Trophoblast cell (in vitro differentiated cells and primary cell): ENCODE results near the gene BCAS2.

Experiments used
- DNase-seq, 2 donors: peaks; one replicate each; pipeline ENCODE4 v3.0.0-alpha.2; 2016
- H2AFZ ChIP-seq: 2 replicates; pipeline ENCODE4 v1.6.1; 2013; ENCODE audit warnings: low read length, moderate library complexity, mild to moderate bottlenecking; ENCODE audit not compliant: insufficient read depth, poor library complexity
- H2AK5ac ChIP-seq: 2 replicates; pipeline ENCODE4 v1.6.1; 2013; ENCODE audit warnings: mild to moderate bottlenecking, low read length
- H2BK120ac ChIP-seq: 2 replicates; pipeline ENCODE4 v1.6.1; 2013; ENCODE audit warnings: low read length, mild to moderate bottlenecking, moderate library complexity; ENCODE audit not compliant: insufficient read depth, poor library complexity
- H2BK12ac ChIP-seq: 2 replicates; pipeline ENCODE4 v1.6.1; 2013; ENCODE audit warnings: mild to moderate bottlenecking, low read length, moderate library complexity
- H2BK5ac ChIP-seq: 2 replicates; pipeline ENCODE4 v1.6.1; 2013; ENCODE audit warnings: low read length, low read depth, moderate library complexity, mild to moderate bottlenecking; ENCODE audit not compliant: poor library complexity
- H3K14ac ChIP-seq: 2 replicates; pipeline ENCODE4 v1.6.1; 2013; ENCODE audit warnings: mild to moderate bottlenecking, low read length
- H3K18ac ChIP-seq: 2 replicates; pipeline ENCODE4 v1.6.1; 2013; ENCODE audit warnings: mild to moderate bottlenecking, low read length
- H3K23ac ChIP-seq: 2 replicates; pipeline ENCODE4 v1.6.1; 2013; ENCODE audit warnings: low read length
- H3K27ac ChIP-seq: 2 replicates; pipeline ENCODE4 v1.5.1; 2013; ENCODE audit warnings: low read depth, mild to moderate bottlenecking, inconsistent platforms, low read length, moderate library complexity
- H3K27me3 ChIP-seq: 2 replicates; pipeline ENCODE4 v1.6.1; 2013; ENCODE audit warnings: inconsistent platforms, mild to moderate bottlenecking, low read length, moderate library complexity; ENCODE audit not compliant: insufficient read depth
- H3K36me3 ChIP-seq, 2 experiments: 1 replicate in 1 of 2; 2 replicates in 1 of 2; pipeline ENCODE4 v1.6.1; 2013; ENCODE audit warnings: low read length in 2 of 2, mild to moderate bottlenecking in 2 of 2, moderate library complexity in 1 of 2; ENCODE audit not compliant: insufficient read depth in 2 of 2, control insufficient read depth in 1 of 2
- H3K4ac ChIP-seq: 2 replicates; pipeline ENCODE4 v1.6.1; 2013; ENCODE audit warnings: low read depth, mild to moderate bottlenecking, low read length, moderate library complexity
- H3K4me1 ChIP-seq, 2 experiments: 1 replicate in 1 of 2; 2 replicates in 1 of 2; pipeline ENCODE4 v1.6.1; 2013; ENCODE audit warnings: low read length in 2 of 2, mild to moderate bottlenecking in 2 of 2, moderate library complexity in 1 of 2; ENCODE audit not compliant: insufficient read depth in 2 of 2, control insufficient read depth in 1 of 2
- H3K4me2 ChIP-seq: 2 replicates; pipeline ENCODE4 v1.6.1; 2013; ENCODE audit warnings: inconsistent platforms, mild to moderate bottlenecking, low read length, moderate library complexity
- H3K4me3 ChIP-seq: 2 replicates; pipeline ENCODE4 v1.5.1; 2013; ENCODE audit warnings: mild to moderate bottlenecking, low read depth, low read length, inconsistent platforms
- H3K79me1 ChIP-seq: one replicate; pipeline ENCODE4 v1.6.1; 2013; ENCODE audit warnings: low read length
- H3K79me2 ChIP-seq: 2 replicates; pipeline ENCODE4 v1.6.1; 2013; ENCODE audit warnings: low read length, mild to moderate bottlenecking; ENCODE audit not compliant: control insufficient read depth, insufficient read depth, poor library complexity
- H3K9ac ChIP-seq: 2 replicates; pipeline ENCODE4 v1.6.1; 2013; ENCODE audit warnings: mild to moderate bottlenecking, low read length
- H3K9me3 ChIP-seq: 2 replicates; pipeline ENCODE4 v1.6.1; 2013; ENCODE audit warnings: low read depth, mild to moderate bottlenecking, control low read depth, inconsistent platforms, low read length; ENCODE audit not compliant: insufficient read depth
- H4K12ac ChIP-seq: 2 replicates; pipeline ENCODE4 v1.6.1; 2013; ENCODE audit warnings: low read depth, mild to moderate bottlenecking, low read length, moderate library complexity
- H4K8ac ChIP-seq: 2 replicates; pipeline ENCODE4 v1.6.1; 2013; ENCODE audit warnings: low read depth, mild to moderate bottlenecking, low read length, moderate library complexity
- H4K91ac ChIP-seq: one replicate; pipeline ENCODE4 v1.6.1; 2013; ENCODE audit warnings: low read depth, mild to moderate bottlenecking, low read length, moderate library complexity
- WGBS: extraction: QIAGEN DNeasy Blood & Tissue Kit; methylation state at CpG from one replicate; pipeline ENCODE4 v1.1.7; 2013; ENCODE audit warnings: missing lambda C conversion rate; ENCODE audit not compliant: insufficient read length, insufficient coverage; ENCODE audit errors: extremely low coverage; 5-methylcytosine and 5-hydroxymethylcytosine counted together

BCAS2 gene

GRCh38 chr1:114530224-114530623 is 51.2 kb downstream of the BCAS2 start:
- no peak overlapping the region for H3K4me2 ChIP-seq
- no CpG with 5 or more reads among the region's 2 CpGs for WGBS
- H2BK12ac ChIP-seq: peak overlapping the region; percentile 80
- no peak overlapping the region for H4K8ac ChIP-seq
- no peak overlapping the region for H2BK120ac ChIP-seq
- H2AK5ac ChIP-seq: no peak overlapping the region
- H3K14ac ChIP-seq: no peak overlapping the region
- H4K91ac ChIP-seq: no peak overlapping the region
- H3K79me2 ChIP-seq: no peaks in the 10 kb centered on the region
- H3K18ac ChIP-seq: no peak overlapping the region
- H4K12ac ChIP-seq: no peak overlapping the region
- H3K36me3 ChIP-seq: no peaks in the 10 kb centered on the region
- no peak overlapping the region for H3K23ac ChIP-seq
- no peaks in the 10 kb centered on the region for H3K79me1 ChIP-seq
- no peak for DNase-seq
- H3K4me3 ChIP-seq: no peak overlapping the region
- H3K4ac ChIP-seq: no peak overlapping the region
- H2BK5ac ChIP-seq: peak overlapping the region; percentile 63
- no peaks in the 10 kb centered on the region for H3K27me3 ChIP-seq
- no peaks in the 10 kb centered on the region for H3K9me3 ChIP-seq
- no peak overlapping the region for H3K27ac ChIP-seq
- H2AFZ ChIP-seq: no peak overlapping the region
- H3K4me1 ChIP-seq: no peaks in the 10 kb centered on the region
- no peak overlapping the region for H3K9ac ChIP-seq

GRCh38 chr1:114524944-114525343 is 56.5 kb downstream of the BCAS2 start:
- H3K27me3 ChIP-seq: no peaks in the 10 kb centered on the region
- no peaks in the 10 kb centered on the region for H3K36me3 ChIP-seq
- no peak overlapping the region for H3K18ac ChIP-seq
- H2AK5ac ChIP-seq: no peak overlapping the region
- no peak overlapping the region for H4K91ac ChIP-seq
- DNase-seq: peak in 1 of 2 donors; percentile 21
- H4K12ac ChIP-seq: no peak overlapping the region
- H3K4ac ChIP-seq: no peak overlapping the region
- H4K8ac ChIP-seq: no peak overlapping the region
- peaks cover 0 to 6% of the 10 kb centered on the region in 2 experiments for H3K4me1 ChIP-seq
- H3K9ac ChIP-seq: no peak overlapping the region
- no peak overlapping the region for H2BK120ac ChIP-seq
- no peaks in the 10 kb centered on the region for H3K79me1 ChIP-seq
- no peak overlapping the region for H3K23ac ChIP-seq
- H3K79me2 ChIP-seq: no peaks in the 10 kb centered on the region
- no peaks in the 10 kb centered on the region for H3K9me3 ChIP-seq
- no peak overlapping the region for H2AFZ ChIP-seq
- no peak overlapping the region for H3K4me2 ChIP-seq
- H2BK12ac ChIP-seq: no peak overlapping the region
- H3K27ac ChIP-seq: no peak overlapping the region
- H3K4me3 ChIP-seq: no peak overlapping the region
- H3K14ac ChIP-seq: no peak overlapping the region
- no peak overlapping the region for H2BK5ac ChIP-seq

- Histone ChIP-seq H4K12ac (no peak overlapping the region), H3K4me2 (no peak overlapping the region), H3K27me3 (no peaks in the 10 kb centered on the region), H3K36me3 (no peaks in the 10 kb centered on the region), H3K9ac (no peak overlapping the region), H3K4ac (no peak overlapping the region), H3K79me1 (peaks cover 9% of the 10 kb centered on the region), H2AK5ac (no peak overlapping the region), H3K27ac (no peak overlapping the region), H2BK12ac (no peak overlapping the region), H3K79me2 (peaks cover 1% of the 10 kb centered on the region), H3K9me3 (peaks cover 1% of the 10 kb centered on the region), H2BK120ac (no peak overlapping the region), H2BK5ac (peak overlapping the region; percentile 31), H3K23ac (no peak overlapping the region), H4K91ac (peak overlapping the region; percentile 14), H4K8ac (peak overlapping the region; percentile 28), H3K14ac (no peak overlapping the region), H3K4me3 (no peak overlapping the region), H2AFZ (no peak overlapping the region), H3K4me1 (peaks cover 0 to 15% of the 10 kb centered on the region in 2 experiments), H3K18ac (no peak overlapping the region)
- DNase-seq: no peak
- WGBS: no CpG with 5 or more reads among the region's 2 CpGs
Observed at GRCh38 chr1:114522264-114522575, 59.2 kb downstream of the BCAS2 start.

- H3K4me2 ChIP-seq: no peak overlapping the region
- no peak overlapping the region for H3K18ac ChIP-seq
- H3K14ac ChIP-seq: no peak overlapping the region
- H2BK12ac ChIP-seq: no peak overlapping the region
- H2BK120ac ChIP-seq: no peak overlapping the region
- no peaks in the 10 kb centered on the region for H3K27me3 ChIP-seq
- peaks cover 4% of the 10 kb centered on the region for H3K9me3 ChIP-seq
- H3K79me2 ChIP-seq: peaks cover 1% of the 10 kb centered on the region
- no peak overlapping the region for H3K4ac ChIP-seq
- H3K36me3 ChIP-seq: no peaks in the 10 kb centered on the region
- H2AK5ac ChIP-seq: no peak overlapping the region
- H2AFZ ChIP-seq: no peak overlapping the region
- no peak overlapping the region for H3K4me3 ChIP-seq
- H3K4me1 ChIP-seq: peaks cover 0 to 15% of the 10 kb centered on the region in 2 experiments
- no peak overlapping the region for H3K27ac ChIP-seq
- H4K12ac ChIP-seq: no peak overlapping the region
- H2BK5ac ChIP-seq: peak overlapping the region; percentile 31
- H4K8ac ChIP-seq: peak overlapping the region; percentile 28
- peak overlapping the region; percentile 37 for H4K91ac ChIP-seq
- no peak overlapping the region for H3K23ac ChIP-seq
- WGBS: no CpG with 5 or more reads among the region's 8 CpGs
- DNase-seq: no peak
- no peak overlapping the region for H3K9ac ChIP-seq
- peaks cover 9% of the 10 kb centered on the region for H3K79me1 ChIP-seq
Observed at GRCh38 chr1:114521396-114522263, 59.8 kb downstream of the BCAS2 start.
